GM19023 (cell line): ENCODE data around the gene INTS14.
"Not testable (repeated sequence)": the region's sequence is repeated elsewhere in the genome, so short reads cannot be mapped to it uniquely, and the experiment has no call there.

ENCODE experiments used
- ATAC-seq: cut with Tn5 transposase; IDR thresholded peaks from one replicate; pipeline ENCODE4 v1.9.1; 2021; ENCODE audit warnings: mild to moderate bottlenecking, moderate library complexity; ENCODE audit not compliant: unreplicated experiment

Gene INTS14

DNA sequence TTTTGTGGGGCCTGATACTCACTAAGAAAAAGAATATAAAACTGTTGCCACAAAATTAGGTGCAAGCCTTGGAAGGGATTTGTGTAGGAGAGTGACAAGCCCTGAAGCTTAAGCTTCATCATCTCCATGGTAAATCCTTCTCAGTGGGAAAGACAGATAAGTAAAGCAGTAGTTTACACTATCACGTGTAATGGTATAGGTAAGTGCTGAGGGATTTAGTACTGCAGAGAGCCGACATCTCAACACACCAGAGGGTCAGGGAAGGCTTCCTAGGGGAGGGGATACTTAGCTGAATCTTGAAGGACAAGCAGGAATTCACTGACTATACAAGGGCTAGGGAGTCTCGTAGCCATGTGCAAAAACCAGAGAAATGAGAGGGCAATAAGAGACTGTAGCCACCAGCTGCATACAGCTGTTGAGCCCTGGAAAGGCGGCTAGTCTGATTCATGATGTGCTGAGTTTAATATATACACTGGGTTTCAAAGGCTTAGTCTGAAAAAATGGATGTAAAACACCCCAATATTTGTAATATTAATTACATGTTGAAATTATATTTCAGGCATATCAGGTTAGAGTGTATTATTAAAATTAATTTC, 21.9 kb upstream of the INTS14 start:
- no peak for ATAC-seq

DNA sequence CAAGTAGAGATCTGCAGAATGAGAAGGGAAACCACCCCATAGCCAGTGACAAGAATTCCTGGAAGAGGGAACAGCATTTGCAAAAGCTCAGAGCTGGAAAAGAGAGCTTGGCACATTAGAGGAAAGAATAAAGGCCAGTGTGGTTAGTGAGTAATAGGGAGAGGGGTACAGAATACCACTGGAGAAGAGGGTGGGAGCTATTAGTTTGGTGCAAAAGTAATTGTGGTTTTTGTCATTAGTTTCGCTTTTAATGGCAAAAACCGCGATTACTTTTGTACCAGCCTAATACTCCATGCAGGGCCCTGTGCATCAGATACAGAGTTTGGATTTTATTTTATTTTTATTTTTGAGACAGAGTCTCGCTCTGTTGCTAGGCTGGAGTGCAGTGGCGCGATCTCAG, 20.6 kb upstream of the INTS14 start:
- no peak for ATAC-seq

DNA sequence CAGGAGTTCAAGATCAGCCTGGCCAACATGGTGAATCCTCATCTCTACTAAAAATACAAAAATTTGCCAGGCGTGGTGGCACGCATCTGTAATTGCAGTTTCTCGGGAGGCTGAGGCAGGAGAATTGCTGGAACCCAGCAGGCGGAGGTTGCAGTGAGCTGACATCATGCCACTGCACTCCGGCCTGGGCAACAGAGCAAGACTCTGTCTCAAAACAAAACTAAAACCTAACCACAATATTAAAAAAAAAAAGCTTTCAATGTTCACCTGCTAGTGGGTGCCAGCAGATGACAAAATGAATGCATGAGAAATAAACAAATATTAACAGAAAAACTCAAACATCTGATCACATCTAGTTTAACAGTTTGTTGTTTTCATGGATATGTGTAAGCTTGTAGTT, 19.8 kb upstream of the INTS14 start:
- ATAC-seq: no peak

DNA sequence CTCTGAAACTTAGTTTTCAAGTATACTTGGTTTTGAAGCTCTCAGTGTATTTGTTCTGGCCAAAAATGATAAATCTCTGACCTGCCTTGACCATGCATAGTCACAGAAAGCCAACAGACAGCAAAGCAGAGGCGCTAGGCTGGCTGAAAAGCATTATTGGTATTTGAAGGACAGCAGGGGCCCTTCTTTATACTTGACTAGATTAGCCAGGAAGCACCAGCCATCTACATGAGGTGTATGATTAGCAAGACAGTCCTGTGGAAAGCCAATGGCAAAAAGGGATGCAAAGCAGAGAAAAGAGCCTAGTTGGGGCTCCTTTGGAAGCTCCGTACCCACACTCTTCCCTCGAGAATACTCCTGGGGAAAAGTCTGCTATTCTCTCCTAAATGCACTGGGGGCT, 18.6 kb upstream of the INTS14 start:
- no peak for ATAC-seq

DNA sequence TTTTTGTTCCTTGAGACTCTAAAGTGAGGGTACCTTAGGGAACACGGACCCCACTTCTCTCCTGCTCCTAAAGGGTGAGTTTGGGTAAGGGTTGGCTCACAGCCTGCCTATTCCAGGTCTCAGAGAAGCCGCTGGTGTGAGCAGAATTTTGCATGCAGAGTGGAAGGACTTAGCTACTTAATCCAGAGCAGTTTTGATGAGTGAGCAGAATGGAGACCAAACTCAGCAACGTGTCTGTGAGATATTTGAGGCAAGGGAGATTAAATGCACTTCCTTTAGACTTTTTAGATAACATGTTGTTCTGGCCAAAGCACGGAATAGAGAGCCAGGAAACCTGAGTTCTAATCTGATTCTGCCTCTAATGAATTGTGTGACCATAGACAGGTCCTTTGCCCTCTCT, 15.9 kb upstream of the INTS14 start:
- no peak for ATAC-seq

DNA sequence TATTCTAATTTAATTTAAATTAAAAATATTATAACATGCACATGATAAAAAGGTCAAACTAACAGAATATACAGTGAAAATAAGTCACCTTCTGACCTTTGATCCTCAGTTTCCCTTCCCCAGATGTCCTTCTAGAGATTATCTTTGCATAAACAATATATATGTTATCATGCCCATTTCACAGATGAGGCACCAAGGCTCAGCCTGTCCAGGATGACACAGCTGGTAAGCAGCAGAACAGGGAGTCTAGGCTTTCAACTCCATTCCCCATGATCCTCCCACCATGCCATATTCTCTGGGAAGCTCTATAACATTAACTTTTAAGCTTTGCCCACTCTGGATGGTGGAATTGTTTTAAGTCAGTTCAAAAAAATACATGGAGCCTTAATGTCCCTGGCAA, 12.2 kb upstream of the INTS14 start:
- ATAC-seq: no peak

DNA sequence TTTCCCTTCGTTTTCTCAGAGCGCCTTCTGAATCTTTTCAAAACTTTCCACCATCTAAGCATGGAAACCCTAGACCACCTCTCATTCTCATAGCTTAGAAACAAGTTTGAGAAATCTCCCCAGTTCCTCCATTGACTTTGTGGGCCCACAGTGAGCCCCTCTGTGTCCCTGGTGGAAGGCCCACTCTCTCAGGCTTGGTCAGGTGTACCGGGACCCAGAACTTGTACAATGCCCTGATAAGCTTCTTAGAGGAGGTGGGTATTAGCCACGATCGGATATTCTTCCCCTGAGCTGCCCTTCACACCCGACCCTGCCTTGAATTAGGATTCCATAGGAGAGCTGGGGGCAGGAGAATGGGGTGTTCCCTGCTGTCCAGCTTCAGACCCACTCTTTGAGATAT, 10.7 kb upstream of the INTS14 start, which contains the start of gene SLC24A1:
SLC24A1 (plus strand) TSS at position 301 of the 400 bp plus-strand sequence. CDS start 2,143 bp downstream, outside the sequence.
- ATAC-seq: no peak

DNA sequence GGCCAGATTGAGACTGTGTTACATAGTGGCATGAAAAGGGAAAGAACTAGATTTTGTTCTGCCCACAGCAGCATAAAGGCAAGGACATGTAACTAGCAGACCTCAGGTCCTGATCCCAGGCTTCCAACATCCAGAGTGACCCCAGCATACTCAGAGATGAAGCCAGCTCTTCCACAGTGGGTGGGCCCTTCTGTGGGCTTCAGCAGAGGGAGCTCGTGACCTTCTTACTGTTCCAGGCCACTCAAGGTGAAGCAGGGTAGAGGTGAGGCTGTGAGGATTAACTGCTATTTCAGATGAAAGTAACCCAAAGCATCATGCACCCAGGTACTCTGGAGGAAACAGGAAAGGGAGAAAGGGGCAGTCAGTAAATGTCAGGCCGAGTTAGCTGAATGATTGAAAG, 9.9 kb upstream of the INTS14 start:
- no peak for ATAC-seq

DNA sequence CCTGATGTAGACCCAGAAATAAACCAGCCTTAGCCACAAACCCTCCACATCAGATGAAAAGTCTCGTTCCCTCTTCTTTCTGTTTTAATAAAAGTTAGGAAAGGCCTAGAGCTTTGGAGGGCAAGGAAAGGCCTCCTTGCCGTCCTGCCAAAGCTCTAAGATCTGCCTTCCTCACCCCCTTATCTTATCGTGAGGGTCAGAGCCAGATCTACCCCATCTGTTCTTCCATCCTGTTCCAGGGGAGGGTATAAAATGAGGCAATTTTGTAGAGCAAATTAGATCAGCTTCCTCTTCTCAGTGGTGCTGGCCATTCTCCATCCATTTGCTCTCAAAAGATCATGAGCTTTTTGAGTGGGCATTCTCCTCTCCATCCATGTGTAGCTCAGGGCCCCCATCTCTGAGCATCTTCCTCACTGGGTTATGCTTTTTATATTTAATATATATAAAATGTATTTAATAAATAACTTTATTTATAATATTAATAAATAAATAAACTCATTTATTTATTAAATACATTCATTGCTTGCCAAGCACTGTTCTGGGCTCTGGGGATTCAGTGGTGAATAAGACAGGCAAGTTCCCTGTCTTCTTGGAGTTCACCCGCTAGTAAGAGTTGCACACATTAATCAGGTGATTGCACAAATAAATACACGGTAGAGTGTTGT, 8.8 kb upstream of the INTS14 start:
- ATAC-seq: no peak

DNA sequence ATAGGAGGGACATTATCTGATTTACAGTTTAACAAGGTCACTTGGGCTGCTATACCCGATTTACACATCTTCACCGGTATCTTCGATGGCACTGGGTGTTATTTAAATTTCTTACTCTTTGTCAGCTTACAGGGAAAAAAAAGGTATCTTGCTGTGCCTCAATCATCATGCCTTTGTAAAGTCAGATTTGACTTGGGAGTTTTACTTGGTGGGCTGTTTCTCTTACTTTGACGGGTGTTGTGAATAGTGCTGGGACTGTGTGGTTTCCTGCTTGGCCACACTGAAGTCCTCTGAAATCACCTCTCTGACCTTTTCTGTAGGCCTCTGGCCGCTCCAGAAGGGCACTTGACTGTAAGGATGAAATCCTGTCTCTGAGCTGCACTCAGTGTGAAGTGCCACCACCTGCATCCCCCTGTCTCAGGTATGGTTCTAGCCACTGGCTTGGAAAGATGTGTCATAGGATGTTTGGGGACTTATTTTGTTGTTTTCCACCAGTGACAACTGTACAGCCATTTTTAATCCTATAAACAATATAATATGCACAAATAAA, 7.7 kb upstream of the INTS14 start:
- ATAC-seq: no peak

DNA sequence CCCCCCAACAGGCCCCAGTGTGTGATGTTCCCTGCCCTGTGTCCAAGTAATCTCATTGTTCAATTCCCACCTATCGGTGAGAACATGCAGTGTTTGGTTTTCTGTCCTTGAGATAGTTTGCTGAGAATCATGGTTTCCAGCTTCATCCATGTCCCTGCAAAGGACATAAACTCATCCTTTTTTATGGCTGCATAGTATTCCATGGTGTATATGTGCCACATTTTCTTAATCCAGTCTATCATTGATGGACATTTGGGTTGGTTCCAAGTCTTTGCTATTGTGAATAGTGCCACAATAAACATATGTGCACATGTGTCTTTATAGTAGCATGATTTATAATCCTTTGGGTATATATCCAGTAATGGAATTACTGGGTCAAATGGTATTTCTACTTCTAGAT, 5.0 kb upstream of the INTS14 start:
- not testable (repeated sequence) for ATAC-seq

DNA sequence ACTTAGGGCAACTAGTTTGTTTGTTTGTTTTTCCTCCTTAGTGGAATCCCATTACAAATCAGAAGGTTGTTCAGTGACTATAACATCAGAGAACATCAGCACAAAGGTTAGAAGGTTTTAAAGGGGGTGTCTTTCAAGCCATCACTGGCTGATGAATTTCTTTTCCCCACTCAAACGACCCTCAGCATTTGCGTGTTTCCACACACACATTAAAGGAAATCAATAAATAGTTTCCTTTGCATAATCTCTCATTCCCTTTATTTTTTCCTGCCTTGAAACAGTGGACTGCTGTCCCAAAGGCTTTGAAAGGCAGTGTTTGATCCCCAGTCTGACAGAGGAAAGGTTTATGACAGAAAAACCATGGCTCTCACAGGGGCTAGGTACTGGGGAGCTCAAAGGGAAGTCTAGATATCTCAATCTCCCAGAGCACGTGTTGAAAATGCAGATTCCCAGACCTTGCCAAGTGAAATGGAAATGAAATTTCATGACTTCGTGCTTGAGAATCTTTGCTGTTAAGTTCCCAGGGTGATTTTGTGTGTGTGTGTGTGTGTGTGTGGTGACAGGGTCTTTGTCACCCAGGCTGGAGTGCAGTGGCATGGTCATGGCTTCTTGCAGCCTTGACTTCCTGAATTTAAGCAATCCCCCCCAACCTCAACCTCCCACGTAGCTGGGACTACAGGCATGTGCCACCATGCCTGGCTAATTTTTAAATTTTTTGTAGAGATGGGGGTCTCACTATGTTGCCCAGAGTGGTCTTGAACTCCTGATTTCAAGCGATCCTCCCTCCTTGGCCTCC, 2.2 kb upstream of the INTS14 start:
- no peak for ATAC-seq

DNA sequence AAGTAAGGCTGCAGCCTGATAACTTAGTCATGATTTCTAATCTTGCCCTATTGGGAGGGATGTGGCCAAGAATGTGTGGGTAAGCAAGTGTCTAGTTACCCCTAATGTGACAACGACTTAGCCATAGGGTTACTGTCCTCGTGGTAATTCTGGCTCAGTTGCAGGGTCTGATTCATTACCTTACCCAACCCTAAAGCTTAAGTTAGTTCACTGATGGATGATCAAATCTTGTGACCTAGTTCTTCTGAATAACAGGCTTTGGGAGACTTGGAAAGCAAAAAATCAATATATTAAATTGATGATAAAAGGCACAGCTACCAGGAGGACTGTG, 1.6 kb upstream of the INTS14 start:
- ATAC-seq: no peak

DNA sequence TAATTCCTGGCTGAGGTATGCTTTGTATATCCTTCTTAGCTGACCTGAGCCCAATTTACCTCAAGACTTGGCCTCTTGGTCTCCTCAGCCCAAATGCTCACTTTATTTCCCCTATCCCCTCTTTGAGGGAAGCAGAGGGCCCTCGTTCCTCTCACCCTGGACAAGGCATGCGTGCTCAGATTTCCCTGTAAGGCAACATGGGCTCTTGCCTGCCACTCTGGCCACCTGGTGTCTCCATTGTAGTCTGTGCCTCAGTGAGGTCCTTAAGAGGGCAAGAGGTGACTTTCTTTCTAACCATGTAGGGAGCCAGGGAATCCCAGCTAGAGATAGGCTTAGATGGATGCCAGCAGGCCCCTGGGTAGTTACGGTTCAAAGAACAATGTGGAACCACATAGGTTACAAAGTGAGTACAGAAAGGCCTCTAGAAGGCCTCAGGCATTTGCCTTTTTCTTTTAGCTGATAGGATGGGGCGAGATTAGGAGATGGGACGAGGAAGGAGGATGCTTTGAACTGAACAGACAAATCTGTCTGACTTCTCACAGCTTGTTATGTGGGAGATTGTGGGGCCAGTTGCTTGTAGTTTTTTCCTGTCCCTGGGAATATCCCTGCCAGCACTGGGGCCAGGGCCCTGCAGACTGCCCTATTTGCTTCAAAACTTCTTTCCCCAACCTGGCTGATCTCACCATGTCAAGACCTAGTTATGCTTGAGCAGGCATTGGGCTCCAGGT, 1.1 kb upstream of the INTS14 start:
- ATAC-seq: no peak

DNA sequence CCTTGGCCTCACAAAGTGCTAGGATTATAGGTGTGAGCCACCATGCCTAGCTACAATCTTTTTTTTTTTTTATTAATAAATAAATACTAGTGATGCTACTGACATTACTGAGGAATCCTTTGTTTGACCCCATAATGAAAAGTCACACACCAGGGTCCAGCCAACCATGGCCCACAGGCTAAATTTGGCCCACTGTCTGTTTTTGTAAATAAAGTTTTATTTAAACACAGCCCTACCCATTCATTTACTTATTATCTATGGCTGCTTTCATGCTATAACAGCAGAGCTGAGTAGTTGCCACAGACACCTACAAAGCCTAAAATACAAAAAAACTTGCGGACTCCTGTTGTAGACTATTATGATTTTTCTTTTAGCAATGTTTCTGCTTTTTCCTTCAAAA, 7.4 kb downstream of the INTS14 start:
- no peak for ATAC-seq

DNA sequence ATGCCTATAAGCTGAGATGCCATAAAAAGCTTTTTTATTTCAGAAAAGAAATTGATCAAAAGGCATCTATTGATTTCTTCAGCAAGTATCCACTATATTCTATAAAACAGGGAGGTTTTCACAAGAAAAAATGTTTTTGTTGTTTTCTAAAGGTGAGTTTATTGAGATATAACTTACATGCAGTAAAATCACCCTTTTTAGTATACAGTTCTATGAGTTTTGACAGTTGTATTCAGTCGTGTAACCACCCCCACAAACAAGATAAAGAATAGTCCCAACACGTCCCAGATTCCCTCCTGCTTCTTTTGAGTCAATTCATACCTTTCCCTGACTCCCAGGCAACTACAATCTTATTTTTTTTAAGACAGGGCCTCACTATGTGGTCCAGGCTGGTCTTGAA, 7.8 kb downstream of the INTS14 start:
- no peak for ATAC-seq

DNA sequence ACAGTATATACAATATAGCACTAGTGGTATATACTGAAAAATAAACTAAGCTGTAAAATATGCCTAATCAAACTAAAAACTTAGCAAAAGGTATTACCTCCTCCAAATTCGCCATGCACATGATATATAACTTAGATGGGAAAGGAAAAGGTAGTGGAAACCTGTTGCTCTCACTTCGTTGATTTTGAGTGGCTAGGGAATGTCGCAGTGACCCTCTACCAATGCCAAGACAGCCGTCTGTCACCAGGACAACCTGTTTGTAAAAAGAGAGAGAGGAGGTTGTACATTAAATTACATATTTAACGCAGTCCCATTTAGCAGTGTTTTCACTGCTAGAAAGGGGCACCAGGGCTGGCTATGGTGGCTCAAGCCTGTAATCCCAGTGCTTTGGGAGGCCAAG, 11.3 kb downstream of the INTS14 start:
- no peak for ATAC-seq

DNA sequence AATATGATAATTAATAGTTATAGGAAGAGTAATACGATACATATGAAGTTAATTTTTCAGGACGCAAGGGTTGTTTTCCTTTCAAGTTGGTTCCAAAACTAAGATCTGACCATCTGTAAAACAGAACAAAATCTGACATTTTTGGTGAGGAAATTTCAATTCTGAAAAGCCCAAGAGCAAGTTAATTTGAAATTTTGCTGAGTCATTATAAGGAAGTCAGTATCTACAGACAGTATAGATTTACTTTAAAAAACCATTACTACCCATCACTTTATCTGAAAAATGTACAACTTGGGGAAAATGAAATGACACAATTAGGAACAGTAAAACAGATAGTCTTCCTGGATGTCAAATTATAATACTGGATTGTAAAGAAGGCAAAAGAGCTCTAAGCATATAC, 12.5 kb downstream of the INTS14 start:
- no peak for ATAC-seq

DNA sequence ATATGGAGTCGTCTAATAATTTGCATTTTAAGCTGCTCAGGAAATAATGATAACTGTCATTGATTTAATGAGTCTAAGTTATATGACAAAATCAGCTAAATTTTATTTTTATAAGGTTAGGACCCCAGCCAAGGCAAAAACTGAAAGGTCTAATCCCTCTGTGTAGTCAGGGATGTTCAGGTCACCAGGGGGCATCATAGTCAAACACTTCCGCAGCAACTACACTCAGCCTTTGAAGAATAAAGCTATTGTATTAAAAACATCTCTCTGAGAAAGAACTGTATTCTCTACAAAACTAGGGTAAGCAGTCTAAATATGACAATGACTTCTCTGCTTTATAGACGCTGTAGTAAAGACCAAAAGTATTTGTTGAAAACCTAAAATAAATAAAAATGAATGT, 15.0 kb downstream of the INTS14 start:
- no peak for ATAC-seq

DNA sequence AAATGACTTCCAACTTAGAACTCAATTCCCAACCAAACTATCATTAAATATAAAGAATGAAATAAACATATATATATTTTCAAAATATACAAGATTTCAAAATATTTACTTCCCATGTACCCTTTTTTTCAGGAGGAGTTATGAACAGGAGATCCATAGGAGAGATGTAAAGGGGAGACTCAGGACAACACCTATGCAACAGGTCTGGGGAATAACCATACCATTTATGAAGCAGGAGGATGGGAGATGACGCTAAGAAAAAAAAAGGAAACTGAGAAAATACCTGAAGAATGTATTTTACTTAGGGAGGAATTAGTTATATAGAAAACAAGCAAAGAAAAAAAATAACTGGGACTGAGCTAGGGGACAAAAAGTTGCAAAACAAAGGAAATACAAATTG, 23.8 kb downstream of the INTS14 start:
- ATAC-seq: no peak

DNA sequence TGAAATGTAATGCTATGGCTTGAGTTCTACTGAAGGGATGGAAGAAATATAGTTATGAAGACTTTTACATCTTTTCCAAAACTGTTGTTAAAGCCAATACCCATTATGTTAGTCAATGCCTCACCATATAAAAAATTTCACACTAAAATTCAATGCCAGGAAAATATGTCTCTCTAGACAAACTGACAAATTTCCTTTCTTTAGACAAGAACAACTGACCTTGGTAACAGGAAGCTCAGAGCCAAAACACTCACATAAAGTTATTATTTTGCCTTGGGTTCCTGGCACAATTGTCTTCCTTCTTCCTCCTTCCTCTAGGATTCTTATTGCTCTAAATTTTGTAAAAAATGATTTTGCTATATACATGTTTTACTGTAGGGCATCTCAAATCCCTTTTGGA, 26.7 kb downstream of the INTS14 start:
- ATAC-seq: no peak
